Fibroblast of the aortic adventitia (primary cell): ENCODE measurements around the gene TMEM131L. TPM values are rescaled to one million over a fixed set of nuclear protein-coding genes. Genes with fewer than 3 reads are reported as not detected.

Experiments
- DNase-seq: peaks from one replicate; pipeline ENCODE4 v3.0.0-alpha.2; 2010; ENCODE audit warnings: low read depth
- H3K4me3 ChIP-seq: 2 replicates; pipeline ENCODE4 v1.5.1; 2011; ENCODE audit warnings: low read depth, mild to moderate bottlenecking, control low read depth, low read length, moderate library complexity
- total RNA-seq: library from RNA; depleted of rRNA; stranded (reverse); fragments of >200 nt; gene quantifications from 2 replicates; pipeline ENCODE4 v1.2.3, GENCODE V29; 2012; ENCODE audit warnings: low replicate concordance
- TF ChIP-seq, protein P1 (sequence below): IDR thresholded peaks from 2 replicates; pipeline ENCODE4 v1.5.1; 2011; ENCODE audit warnings: mild to moderate bottlenecking, low read length, control low read depth, inconsistent platforms; ENCODE audit not compliant: insufficient read depth

TMEM131L gene
- total RNA-seq, 1 donor: 10.8 TPM

DNA sequence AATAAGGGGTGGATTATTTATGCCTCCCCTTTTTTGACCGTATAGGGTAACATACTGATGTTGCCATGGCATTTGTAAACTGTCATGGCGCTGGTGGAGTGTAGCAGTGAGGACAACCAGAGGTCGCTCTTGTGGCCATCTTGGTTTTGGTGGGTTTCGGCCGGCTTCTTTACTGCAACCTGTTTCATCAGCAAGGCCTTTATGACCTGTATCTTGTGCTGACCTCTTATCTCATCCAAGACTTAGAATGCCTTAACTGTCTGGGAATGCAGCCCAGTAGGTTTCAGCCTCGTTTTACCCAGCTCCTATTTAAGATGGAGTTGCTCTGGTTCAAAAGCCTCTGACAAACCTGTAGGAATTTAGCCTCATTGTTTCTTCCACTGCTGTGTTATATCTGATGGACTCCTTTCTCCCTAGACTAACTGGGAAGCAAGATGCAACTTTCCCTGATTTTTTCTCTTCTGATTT, 71.4 kb downstream of the TMEM131L start:
- no peak for DNase-seq
- TF ChIP-seq, protein P1, sequence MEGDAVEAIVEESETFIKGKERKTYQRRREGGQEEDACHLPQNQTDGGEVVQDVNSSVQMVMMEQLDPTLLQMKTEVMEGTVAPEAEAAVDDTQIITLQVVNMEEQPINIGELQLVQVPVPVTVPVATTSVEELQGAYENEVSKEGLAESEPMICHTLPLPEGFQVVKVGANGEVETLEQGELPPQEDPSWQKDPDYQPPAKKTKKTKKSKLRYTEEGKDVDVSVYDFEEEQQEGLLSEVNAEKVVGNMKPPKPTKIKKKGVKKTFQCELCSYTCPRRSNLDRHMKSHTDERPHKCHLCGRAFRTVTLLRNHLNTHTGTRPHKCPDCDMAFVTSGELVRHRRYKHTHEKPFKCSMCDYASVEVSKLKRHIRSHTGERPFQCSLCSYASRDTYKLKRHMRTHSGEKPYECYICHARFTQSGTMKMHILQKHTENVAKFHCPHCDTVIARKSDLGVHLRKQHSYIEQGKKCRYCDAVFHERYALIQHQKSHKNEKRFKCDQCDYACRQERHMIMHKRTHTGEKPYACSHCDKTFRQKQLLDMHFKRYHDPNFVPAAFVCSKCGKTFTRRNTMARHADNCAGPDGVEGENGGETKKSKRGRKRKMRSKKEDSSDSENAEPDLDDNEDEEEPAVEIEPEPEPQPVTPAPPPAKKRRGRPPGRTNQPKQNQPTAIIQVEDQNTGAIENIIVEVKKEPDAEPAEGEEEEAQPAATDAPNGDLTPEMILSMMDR: no peak
- H3K4me3 ChIP-seq: no peak overlapping the region

DNA sequence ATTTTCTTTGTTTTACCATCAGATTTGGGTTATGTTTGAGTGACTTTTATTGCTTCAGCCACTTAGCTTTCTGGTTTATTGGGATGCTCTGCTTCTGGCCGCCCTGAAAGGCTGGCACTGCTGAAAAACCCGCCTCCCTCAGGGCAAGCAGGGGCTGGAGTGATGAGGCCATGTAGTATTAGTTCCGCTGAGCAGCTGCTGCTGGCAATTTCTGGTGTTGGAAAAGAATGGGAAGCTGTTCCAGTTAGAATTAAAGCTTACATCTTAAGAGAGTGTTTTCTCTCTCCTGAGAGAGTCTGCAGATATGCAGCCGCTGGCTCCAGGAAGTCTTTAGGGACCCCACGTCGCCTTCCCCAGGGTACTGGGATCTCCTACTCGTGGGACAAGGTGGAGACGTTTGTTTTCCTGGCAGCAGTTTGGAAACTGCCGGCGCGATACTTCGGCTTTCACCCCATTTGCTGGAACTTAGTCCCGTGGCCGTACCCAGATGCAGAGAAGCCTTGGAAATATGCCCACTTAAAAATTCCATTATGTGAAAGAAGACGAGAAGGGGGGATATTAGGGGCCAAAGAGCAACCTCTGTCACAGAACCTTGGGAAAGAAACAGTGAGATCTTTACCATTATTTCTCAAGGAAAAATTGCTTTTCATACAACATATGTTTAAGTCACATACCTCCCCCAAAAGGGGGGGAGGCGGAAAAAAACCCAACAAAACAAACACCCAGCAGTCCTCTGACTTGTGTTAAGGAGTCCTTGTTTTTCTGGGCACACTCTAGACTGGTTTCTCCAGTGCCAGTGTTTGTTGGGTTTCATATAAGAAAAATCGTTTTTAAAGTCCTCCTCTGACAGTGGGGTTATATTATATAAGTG, 72.6 kb downstream of the TMEM131L start:
- peak; percentile 49 for DNase-seq
- peak overlapping the region; percentile 45 for H3K4me3 ChIP-seq
- TF ChIP-seq, protein P1: no peak

DNA sequence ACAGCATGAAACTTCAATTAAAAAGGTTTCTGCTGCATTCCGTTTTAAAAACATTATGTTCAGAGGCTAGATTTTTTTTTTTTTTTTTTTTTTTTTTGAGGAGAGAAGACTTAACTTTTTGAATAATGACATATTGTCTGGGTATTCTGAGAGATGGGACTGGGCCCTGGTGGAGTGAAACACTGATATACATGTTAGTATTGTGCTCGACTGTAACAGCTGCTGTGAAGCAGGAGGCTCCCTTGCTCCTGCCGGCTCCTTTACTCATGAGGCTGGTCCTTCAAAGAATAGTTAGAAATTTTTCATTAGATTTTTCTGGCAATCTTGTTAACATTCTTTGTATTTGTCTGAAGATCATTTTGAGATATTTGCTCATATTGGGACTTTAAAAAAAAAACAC, 73.3 kb downstream of the TMEM131L start:
- DNase-seq: no peak
- no peak overlapping the region for H3K4me3 ChIP-seq
- TF ChIP-seq, protein P1: no peak

DNA sequence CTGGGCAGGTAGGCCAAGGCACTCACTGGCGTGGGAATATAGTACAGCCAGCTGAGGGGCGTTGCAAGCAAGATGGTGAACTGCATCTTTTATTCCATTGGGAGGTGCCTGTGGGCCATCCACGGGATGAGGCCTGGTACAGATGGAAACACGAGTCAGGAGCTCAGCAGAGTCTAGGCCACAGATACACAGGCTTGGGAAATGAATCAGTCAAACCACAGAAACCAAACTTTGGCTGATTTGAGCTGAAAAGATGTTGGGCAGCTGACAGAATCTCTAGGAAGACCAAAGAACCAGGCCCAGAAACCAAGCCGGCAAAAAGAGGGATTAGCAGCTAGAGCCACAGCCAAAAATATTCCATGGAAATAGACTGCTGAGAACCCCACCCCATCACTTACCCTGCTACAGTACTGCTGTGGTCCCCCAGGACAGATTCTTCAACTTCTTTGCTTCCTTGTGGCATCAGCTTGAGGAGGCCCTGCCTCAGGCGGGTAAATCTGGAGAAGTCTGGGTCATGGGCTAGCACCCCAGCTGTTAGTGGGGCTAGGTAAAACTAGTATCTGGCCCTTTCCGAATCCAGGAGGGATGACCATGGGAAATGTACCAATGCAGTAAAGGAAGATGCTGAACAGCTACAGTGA, 75.4 kb downstream of the TMEM131L start:
- peak; percentile 88 for DNase-seq
- no peak overlapping the region for H3K4me3 ChIP-seq
- TF ChIP-seq, protein P1: no peak

DNA sequence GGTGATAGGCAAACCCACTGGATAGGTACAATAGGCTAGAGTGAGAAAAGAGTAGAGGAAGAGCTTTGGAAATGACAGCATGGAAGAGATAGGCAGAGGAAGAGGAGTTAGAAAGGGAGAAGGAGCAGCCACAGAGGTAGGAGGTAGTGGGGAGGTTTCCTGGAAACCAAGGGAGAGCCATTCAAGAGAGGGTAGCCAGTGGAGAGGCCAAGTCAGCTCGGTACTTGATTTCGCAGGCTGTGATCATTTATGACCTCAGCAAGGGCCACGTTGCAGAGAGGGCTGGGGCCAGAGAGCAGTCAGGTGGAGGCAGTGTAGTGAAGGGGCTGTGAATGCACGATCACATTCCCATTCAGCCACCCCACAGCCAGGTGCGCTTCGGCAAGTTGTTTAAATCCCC, 76.0 kb downstream of the TMEM131L start:
- no peak overlapping the region for H3K4me3 ChIP-seq
- no peak for DNase-seq
- TF ChIP-seq, protein P1: no peak

DNA sequence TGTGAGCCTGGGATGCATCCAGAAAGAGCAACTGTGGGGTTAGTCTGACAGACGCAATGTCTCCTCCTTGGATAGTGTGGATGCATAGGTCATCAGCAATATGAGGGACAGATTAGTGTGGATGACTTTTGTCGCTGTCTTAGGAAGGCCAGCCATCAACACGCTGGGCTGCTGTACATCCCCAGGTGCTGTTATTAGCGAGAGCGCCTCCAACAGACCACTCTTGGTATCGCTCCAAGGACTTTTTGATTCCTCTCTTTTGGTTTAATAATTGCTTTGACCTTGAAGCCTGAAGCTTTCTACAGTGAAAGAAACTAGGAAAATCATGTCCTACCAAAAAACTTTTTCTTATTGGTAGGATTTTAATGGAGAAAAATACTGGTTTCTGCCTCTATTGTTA, 76.7 kb downstream of the TMEM131L start:
- TF ChIP-seq, protein P1: no peak
- H3K4me3 ChIP-seq: no peak overlapping the region

More for the DNA sequence above, 76.7 kb downstream of the TMEM131L start:
- DNase-seq: no peak
